HCT116 (cell line): ENCODE data around the gene MBD1. TPM values are rescaled to one million over a fixed set of nuclear protein-coding genes. Genes with fewer than 3 reads are reported as not detected.

Experiments
- ATAC-seq: fragments of 200-7000 bp; cut with Tn5 transposase; 2 replicates; pipeline ENCODE4 v1.9.1; 2020; ENCODE audit warnings: mild to moderate bottlenecking, moderate library complexity
- BruUV-seq: library from RNA; stranded (reverse); fragments of 400-500 nt; replicated peaks from 2 replicates; lab custom pipeline; 2021; lab: Mats Ljungman, UMichigan
- CTCF ChIA-PET: fragments of 300-600 bp; sonication (Branson Sonifier 250); formaldehyde crosslinking; loops from one replicate; lab custom pipeline; 2021; ENCODE audit warnings: antibody characterized with exemption; lab: Charles Lee
- POLR2A ChIA-PET: fragments of 300-600, 350-600 bp; sonication (Branson Sonifier 250); formaldehyde crosslinking; loops from one replicate; lab custom pipeline; 2021; ENCODE audit warnings: antibody characterized with exemption; lab: Charles Lee
- RAD21 ChIA-PET, 2 experiments: fragments of 300-600 bp; sonication (Branson Sonifier 250); formaldehyde crosslinking; loops; one replicate each; lab custom pipeline; 2023; ENCODE audit warnings: low total read pairs in 2 of 2; ENCODE audit not compliant: uncharacterized antibody in 2 of 2, unreplicated experiment in 2 of 2, low non-redundant PET in 1 of 2; lab: Charles Lee
- DNase-seq: peaks from one replicate; pipeline ENCODE4 v3.0.0-alpha.2; 2010; ENCODE audit warnings: low read depth, low spot score
- H2AFZ ChIP-seq: fragments of 200-600 bp; shearing (Covaris generic), sonication (generic); 2 replicates; pipeline ENCODE4 v1.6.1; 2017; ENCODE audit warnings: low read depth, mixed run types, mixed read lengths, antibody characterized with exemption, low read length; ENCODE audit not compliant: poor library complexity, severe bottlenecking
- H3K27ac ChIP-seq: 2 replicates; pipeline ENCODE4 v1.5.1; 2012; ENCODE audit warnings: low read depth, low read length
- H3K27me3 ChIP-seq: fragments of 200-600 bp; sonication (generic); 2 replicates; pipeline ENCODE4 v1.6.1; 2016; ENCODE audit warnings: mixed run types, low read length, mixed read lengths; ENCODE audit not compliant: insufficient read depth
- H3K36me3 ChIP-seq, 2 experiments: fragments of 200-500 bp in 1 of 2; fragments of 200-600 bp in 1 of 2; sonication (Bioruptor generic) in 1 of 2; sonication (generic) in 1 of 2; 2 replicates each; pipeline versions ENCODE4 v1.5.1 to v1.6.1; 2014 to 2016; ENCODE audit warnings: low read length in 2 of 2, inconsistent platforms in 1 of 2, mixed read lengths in 1 of 2, mixed run types in 1 of 2; ENCODE audit not compliant: insufficient read depth in 2 of 2, control insufficient read depth in 1 of 2
- H3K4me1 ChIP-seq, 2 experiments: fragments of 200-600 bp in 1 of 2; sonication (generic) in 1 of 2; 2 replicates each; pipeline versions ENCODE4 v1.5.1 to v1.6.1; 2012 to 2017; ENCODE audit warnings: low read length in 2 of 2, inconsistent platforms in 1 of 2, mild to moderate bottlenecking in 1 of 2, mixed read lengths in 1 of 2, mixed run types in 1 of 2, moderate library complexity in 1 of 2; ENCODE audit not compliant: insufficient read depth in 2 of 2, control insufficient read depth in 1 of 2
- H3K4me2 ChIP-seq: fragments of 200-600 bp; sonication (generic); 2 replicates; pipeline ENCODE4 v1.6.1; 2017; ENCODE audit warnings: mixed run types, low read length, mixed read lengths
- H3K4me3 ChIP-seq, 2 experiments: fragments of 200-600 bp in 1 of 2; sonication (generic) in 1 of 2; replicated peaks in 1 of 2; 2 replicates each; pipeline ENCODE4 v1.5.1; 2011 to 2016; ENCODE audit warnings: low read length in 2 of 2, control low read depth in 1 of 2, low read depth in 1 of 2, mild to moderate bottlenecking in 1 of 2, mixed read lengths in 1 of 2, mixed run types in 1 of 2
- H3K79me2 ChIP-seq: fragments of 200-600 bp; sonication (generic); 2 replicates; pipeline ENCODE4 v1.6.1; 2017; ENCODE audit warnings: mild to moderate bottlenecking, mixed run types, low read length, moderate library complexity, mixed read lengths; ENCODE audit not compliant: insufficient read depth
- H3K9ac ChIP-seq: fragments of 200-600 bp; sonication (generic); 2 replicates; pipeline ENCODE4 v1.6.1; 2016; ENCODE audit warnings: low read length, mixed read lengths
- H3K9me2 ChIP-seq: fragments of 200-600 bp; sonication (generic), shearing (Covaris generic); 2 replicates; pipeline ENCODE4 v1.6.1; 2017; ENCODE audit warnings: mixed run types, mild to moderate bottlenecking, moderate library complexity; ENCODE audit not compliant: insufficient read depth
- H3K9me3 ChIP-seq, 2 experiments: fragments of 200-500 bp in 1 of 2; fragments of 200-600 bp in 1 of 2; sonication (Bioruptor generic) in 1 of 2; sonication (generic) in 1 of 2; 2 replicates each; pipeline ENCODE4 v1.6.1; 2014 to 2017; ENCODE audit warnings: low read length in 2 of 2, mixed read lengths in 2 of 2, inconsistent platforms in 1 of 2, low read depth in 1 of 2, mild to moderate bottlenecking in 1 of 2, mixed run types in 1 of 2, moderate library complexity in 1 of 2; ENCODE audit not compliant: control insufficient read depth in 1 of 2, insufficient read depth in 1 of 2
- H4K20me1 ChIP-seq: fragments of 200-600 bp; sonication (generic), shearing (Covaris generic); 2 replicates; pipeline ENCODE4 v1.6.1; 2017; ENCODE audit warnings: mixed run types, mild to moderate bottlenecking, moderate library complexity; ENCODE audit not compliant: insufficient read depth
- CBX3 ChIP-seq: IDR thresholded peaks from 2 replicates; pipeline ENCODE4 v1.6.1; 2012; ENCODE audit warnings: low read depth
- CEBPB ChIP-seq: IDR thresholded peaks from 2 replicates; pipeline ENCODE4 v1.6.1; 2012; ENCODE audit warnings: low read depth
- EZH2 ChIP-seq: fragments of 200-600 bp; sonication (generic); IDR thresholded peaks from 2 replicates; pipeline ENCODE4 v1.6.1; 2017; ENCODE audit warnings: antibody characterized with exemption, mixed run types
- RAD21 ChIP-seq: IDR thresholded peaks from 2 replicates; pipeline ENCODE4 v1.6.1; 2012; ENCODE audit warnings: low read depth, mild to moderate bottlenecking
- SIN3A ChIP-seq: IDR thresholded peaks from 2 replicates; pipeline ENCODE4 v1.6.1; 2012; ENCODE audit warnings: low read depth
- SRF ChIP-seq: IDR thresholded peaks from 2 replicates; pipeline ENCODE4 v1.6.1; 2012; ENCODE audit warnings: low read depth
- YY1 ChIP-seq: IDR thresholded peaks from 2 replicates; pipeline ENCODE4 v1.6.1; 2011; ENCODE audit warnings: low read length, low read depth, moderate library complexity, mild to moderate bottlenecking; ENCODE audit not compliant: insufficient replicate concordance; ENCODE audit errors: extremely low read depth
- ZFX ChIP-seq: fragments of 450-650 bp; IDR thresholded peaks from 2 replicates; pipeline ENCODE4 v1.6.1; 2017
- intact Hi-C: fragments of 100-400 bp; cut with micrococcal nuclease; formaldehyde crosslinking; loops from 2 replicates; pipeline ENCODE4 v1.10.0; 2022
- total RNA-seq: library from RNA; stranded (reverse); gene quantifications from one replicate; pipeline ENCODE4 v1.2.1, GENCODE V29; 2021; ENCODE audit not compliant: unreplicated experiment
- TF ChIP-seq, protein P1 (sequence below), 3 experiments: fragments of 200-600 bp in 1 of 3; sonication (generic) in 1 of 3; IDR thresholded peaks in 2 of 3; conservative IDR thresholded peaks in 1 of 3; 2 replicates each; pipeline ENCODE4 v1.5.1; 2012 to 2017; ENCODE audit warnings: low read depth in 2 of 3, low read length in 2 of 3, antibody characterized with exemption in 1 of 3, borderline replicate concordance in 1 of 3, control low read depth in 1 of 3, mild to moderate bottlenecking in 1 of 3, mixed read lengths in 1 of 3, mixed run types in 1 of 3, moderate library complexity in 1 of 3; ENCODE audit not compliant: insufficient read depth in 1 of 3
- TF ChIP-seq, protein P2 (sequence below): IDR thresholded peaks from 2 replicates; pipeline ENCODE4 v1.6.1; 2012

The MBD1 gene
- total RNA-seq, 1 experiment from 2014 or later = 63.9 TPM

DNA sequence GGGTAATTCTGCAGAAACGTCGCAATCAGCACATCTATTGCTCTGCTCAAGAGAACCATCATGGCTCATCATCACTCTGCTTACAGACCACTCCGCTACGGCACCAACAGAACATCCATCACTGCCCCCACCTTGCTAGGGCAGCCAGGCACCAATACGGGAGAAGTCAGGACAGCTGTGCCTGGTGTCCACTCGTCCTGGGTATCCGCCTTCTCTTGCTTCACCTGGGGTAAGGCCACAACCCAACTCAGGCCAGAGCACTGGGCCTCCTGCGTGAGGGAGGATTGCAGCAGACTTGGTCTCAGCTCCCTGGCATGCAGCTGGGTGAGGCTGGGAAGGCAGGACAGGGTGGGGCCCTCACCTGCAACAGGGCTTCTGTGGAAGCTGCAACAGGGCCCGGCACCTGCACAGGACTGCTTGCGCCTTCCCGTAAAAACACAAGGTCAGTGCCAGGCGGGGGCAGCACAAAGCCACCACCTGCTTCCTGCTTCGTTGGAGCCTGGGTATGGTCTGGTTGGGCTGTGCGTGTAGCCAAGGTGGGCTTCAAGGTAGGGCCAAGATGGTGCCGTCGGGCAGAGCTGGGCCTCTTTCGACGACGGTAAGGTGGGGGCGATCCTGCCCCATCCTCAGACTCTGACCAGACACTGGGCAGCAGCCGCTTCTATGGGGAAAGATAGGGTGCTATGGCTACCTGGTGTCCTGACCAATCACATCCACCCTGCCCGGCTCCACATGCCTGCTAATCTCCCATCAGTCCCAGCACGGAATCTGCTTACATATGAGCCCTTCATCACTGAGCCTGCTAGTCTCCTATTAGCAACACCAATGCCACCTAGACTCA is 7.9 kb downstream of the MBD1 start:
- BruUV-seq = no TSS peak
- no peaks in the 10 kb centered on the region for H3K27me3 ChIP-seq
- no peak overlapping the region for H3K27ac ChIP-seq
- H4K20me1 ChIP-seq = no peaks in the 10 kb centered on the region
- no peaks in the 10 kb centered on the region for H3K9me2 ChIP-seq
- H3K36me3 ChIP-seq = peaks cover 59 to 72% of the 10 kb centered on the region in 2 experiments
- no peak overlapping the region for H3K4me2 ChIP-seq
- H3K4me3 ChIP-seq = no peak overlapping the region
- H3K4me1 ChIP-seq = no peaks in the 10 kb centered on the region
- H3K9ac ChIP-seq = no peak overlapping the region
- no peaks in the 10 kb centered on the region for H3K9me3 ChIP-seq
- DNase-seq = no peak
- H3K79me2 ChIP-seq = peaks cover 11% of the 10 kb centered on the region
- TF ChIP-seq RAD21 (no peak), CEBPB (no peak), YY1 (no peak), SIN3A (no peak), CBX3 (no peak), EZH2 (no peak), ZFX (no peak), SRF (no peak)
- TF ChIP-seq, protein P1, sequence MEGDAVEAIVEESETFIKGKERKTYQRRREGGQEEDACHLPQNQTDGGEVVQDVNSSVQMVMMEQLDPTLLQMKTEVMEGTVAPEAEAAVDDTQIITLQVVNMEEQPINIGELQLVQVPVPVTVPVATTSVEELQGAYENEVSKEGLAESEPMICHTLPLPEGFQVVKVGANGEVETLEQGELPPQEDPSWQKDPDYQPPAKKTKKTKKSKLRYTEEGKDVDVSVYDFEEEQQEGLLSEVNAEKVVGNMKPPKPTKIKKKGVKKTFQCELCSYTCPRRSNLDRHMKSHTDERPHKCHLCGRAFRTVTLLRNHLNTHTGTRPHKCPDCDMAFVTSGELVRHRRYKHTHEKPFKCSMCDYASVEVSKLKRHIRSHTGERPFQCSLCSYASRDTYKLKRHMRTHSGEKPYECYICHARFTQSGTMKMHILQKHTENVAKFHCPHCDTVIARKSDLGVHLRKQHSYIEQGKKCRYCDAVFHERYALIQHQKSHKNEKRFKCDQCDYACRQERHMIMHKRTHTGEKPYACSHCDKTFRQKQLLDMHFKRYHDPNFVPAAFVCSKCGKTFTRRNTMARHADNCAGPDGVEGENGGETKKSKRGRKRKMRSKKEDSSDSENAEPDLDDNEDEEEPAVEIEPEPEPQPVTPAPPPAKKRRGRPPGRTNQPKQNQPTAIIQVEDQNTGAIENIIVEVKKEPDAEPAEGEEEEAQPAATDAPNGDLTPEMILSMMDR (IDR thresholded peaks at IDR 0.05 in 2 of 3, conservative IDR thresholded peaks at IDR 0.05 in 1 of 3; ENCODE audit: borderline replicate concordance in 1 of 3, insufficient read depth in 1 of 3, low read depth in 2 of 3, low read length in 2 of 3) = no peak
- TF ChIP-seq, protein P2, sequence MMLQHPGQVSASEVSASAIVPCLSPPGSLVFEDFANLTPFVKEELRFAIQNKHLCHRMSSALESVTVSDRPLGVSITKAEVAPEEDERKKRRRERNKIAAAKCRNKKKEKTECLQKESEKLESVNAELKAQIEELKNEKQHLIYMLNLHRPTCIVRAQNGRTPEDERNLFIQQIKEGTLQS = no peak
- TF ChIP-seq, all 23 proteins: peak for 0
- ATAC-seq = no peak; the same call in 1 of the 2 replicates
- intact Hi-C loops = no loop called here
- ChIA-PET CTCF (no interaction called here), POLR2A (no interaction called here), RAD21 (no interaction called here)
- H2AFZ ChIP-seq = no peak overlapping the region
